H7 (cell line): ENCODE results near the gene HAP1. TPM values are rescaled to one million over a fixed set of nuclear protein-coding genes. Genes with fewer than 3 reads are reported as not detected.

Experiments used
- DNase-seq: peaks from one replicate; pipeline ENCODE4 v3.0.0; 2012
- H3K27me3 ChIP-seq: 2 replicates; pipeline ENCODE4 v1.6.0; 2011; ENCODE audit warnings: mild to moderate bottlenecking, low read length; ENCODE audit not compliant: control insufficient read depth, insufficient read depth
- H3K36me3 ChIP-seq: replicated peaks from 2 replicates; pipeline ENCODE4 v1.5.1; 2011; ENCODE audit warnings: low read length; ENCODE audit not compliant: control insufficient read depth, insufficient read depth
- H3K4me3 ChIP-seq: 2 replicates; pipeline ENCODE4 v1.5.1; 2011; ENCODE audit warnings: low read depth, mild to moderate bottlenecking, control low read depth, low read length, moderate library complexity; ENCODE audit not compliant: insufficient read depth
- total RNA-seq: library from RNA; depleted of rRNA; stranded (reverse); fragments of >200 nt; shearing (Covaris generic); gene quantifications from 2 replicates; pipeline ENCODE4 v1.2.3, GENCODE V29; 2014

Gene HAP1
- total RNA-seq, 1 experiment from 2014 or later, result 0.28 TPM

DNA sequence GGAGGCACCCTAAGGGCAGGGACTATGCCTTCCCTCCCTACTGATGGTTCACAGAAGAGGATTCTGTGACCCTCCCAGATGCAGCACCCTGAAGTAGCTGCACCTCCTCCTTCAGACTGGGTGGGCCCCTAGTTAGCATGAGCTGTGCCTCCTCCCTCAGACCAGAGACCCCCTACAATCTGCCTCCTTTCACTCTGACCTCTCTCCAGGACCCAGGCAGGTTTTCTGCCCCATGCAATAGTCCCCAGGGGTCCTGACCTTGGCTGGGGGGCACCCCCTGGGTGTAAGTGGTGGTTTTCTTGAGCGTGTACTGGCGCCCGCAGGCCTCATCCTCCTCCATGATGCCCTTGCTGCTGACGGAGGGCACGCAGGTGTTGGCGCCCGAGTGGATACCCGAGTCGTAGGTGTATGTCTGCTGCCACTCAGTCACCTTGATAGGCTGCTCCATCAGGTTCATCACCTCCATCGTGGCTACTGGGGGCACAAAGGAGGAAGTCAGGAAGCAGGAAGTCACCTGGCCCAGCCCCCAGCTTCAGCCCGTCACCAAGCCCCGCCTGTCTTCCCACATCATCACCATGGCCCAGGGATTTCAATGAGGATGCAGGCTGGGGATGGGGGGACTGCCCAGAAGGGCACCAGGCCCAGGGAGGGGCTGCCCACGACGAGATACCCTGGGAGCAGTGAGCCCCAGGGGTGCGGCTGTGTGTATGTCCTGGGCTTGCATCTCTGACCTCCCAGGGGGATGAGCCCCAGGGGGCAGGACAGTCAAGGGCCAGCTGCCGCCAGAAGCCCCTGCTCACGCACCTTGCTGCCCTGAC, 37.2 kb upstream of the HAP1 start:
- H3K4me3 ChIP-seq, result no peak overlapping the region
- no peaks in the 10 kb centered on the region for H3K27me3 ChIP-seq
- DNase-seq, result no peak
- peaks cover 12% of the 10 kb centered on the region for H3K36me3 ChIP-seq

GRCh38 chr17:41769985-41770384, 35.5 kb upstream of the HAP1 start:
- Histone ChIP-seq H3K4me3 (no peak overlapping the region), H3K27me3 (no peaks in the 10 kb centered on the region), H3K36me3 (peaks cover 13% of the 10 kb centered on the region)
- DNase-seq, result no peak

- peaks cover 17% of the 10 kb centered on the region for H3K36me3 ChIP-seq
These were observed 35.0 kb upstream of the HAP1 start for GRCh38 chr17:41769346-41769862.

DNA sequence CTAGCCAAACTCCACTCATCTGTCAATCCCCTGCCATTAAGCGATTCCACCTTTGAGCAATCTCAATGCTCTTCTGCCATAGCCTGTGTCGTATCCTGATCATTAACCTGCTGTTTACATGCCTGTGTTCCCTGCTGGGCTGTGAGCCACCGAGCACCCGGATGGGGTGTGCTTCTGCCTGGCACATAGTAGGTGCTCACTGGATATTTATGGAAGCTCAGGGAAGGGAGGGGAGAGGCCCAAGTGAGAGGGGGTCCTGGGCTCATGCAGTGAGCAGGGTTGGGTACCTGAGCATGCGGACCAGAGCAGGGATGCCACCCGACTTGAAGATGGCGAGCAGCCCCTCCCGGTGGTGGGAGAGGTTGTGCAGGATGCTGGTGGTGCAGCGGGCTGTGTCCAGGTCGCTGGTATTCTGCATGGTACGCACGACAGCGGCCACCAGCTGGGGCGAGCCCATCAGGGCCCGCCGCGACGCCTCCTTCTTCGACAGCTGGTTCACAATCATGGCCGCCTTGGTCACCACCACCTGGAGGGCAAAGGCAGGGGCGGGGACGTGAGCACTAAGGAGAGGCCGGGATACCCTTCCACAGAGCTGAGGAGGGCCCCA, 34.3 kb upstream of the HAP1 start:
- peak; percentile 56 for DNase-seq
- H3K36me3 ChIP-seq, result peaks cover 17% of the 10 kb centered on the region

More at GRCh38 chr17:41769346-41769862, 35.0 kb upstream of the HAP1 start:
- peak; percentile 44 for DNase-seq
- no peak overlapping the region for H3K4me3 ChIP-seq
- H3K27me3 ChIP-seq, result no peaks in the 10 kb centered on the region

GRCh38 chr17:41767324-41768042, 33.0 kb upstream of the HAP1 start:
- Histone ChIP-seq H3K27me3 (no peaks in the 10 kb centered on the region), H3K36me3 (peaks cover 28% of the 10 kb centered on the region), H3K4me3 (no peak overlapping the region)
- no peak for DNase-seq

More for the DNA sequence above, 34.3 kb upstream of the HAP1 start:
- Histone ChIP-seq H3K27me3 (no peaks in the 10 kb centered on the region), H3K4me3 (no peak overlapping the region)

GRCh38 chr17:41766135-41766534, 31.7 kb upstream of the HAP1 start:
- peaks cover 29% of the 10 kb centered on the region for H3K36me3 ChIP-seq
- H3K4me3 ChIP-seq, result no peak overlapping the region
- no peaks in the 10 kb centered on the region for H3K27me3 ChIP-seq
- no peak for DNase-seq

DNA sequence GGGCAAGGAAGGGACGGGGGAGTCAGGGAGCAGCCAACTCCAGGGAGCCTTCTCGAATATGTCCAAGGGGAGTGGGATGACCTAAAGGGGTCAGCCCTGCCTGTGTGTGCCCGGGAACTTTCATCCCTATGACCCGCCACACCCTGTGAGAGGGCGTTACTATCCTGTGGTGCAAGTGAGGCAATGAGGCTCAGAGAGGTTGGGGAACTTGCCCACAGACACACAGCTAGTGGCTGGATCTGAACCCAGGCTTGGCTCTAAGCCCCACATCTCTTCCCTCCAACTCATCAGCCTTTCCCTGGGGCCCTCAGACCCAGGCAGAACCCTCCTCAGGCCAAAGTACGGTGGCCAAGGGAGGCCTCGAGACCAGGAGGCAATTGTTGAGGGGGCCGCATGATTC, 28.9 kb upstream of the HAP1 start:
- DNase-seq, result no peak
- H3K27me3 ChIP-seq, result no peaks in the 10 kb centered on the region
- H3K36me3 ChIP-seq, result peaks cover 32% of the 10 kb centered on the region
- no peak overlapping the region for H3K4me3 ChIP-seq

- no peak for DNase-seq
- no peak overlapping the region for H3K4me3 ChIP-seq
- H3K36me3 ChIP-seq, result peaks cover 34% of the 10 kb centered on the region
- no peaks in the 10 kb centered on the region for H3K27me3 ChIP-seq
These were observed 28.4 kb upstream of the HAP1 start for GRCh38 chr17:41762841-41763240.

DNA sequence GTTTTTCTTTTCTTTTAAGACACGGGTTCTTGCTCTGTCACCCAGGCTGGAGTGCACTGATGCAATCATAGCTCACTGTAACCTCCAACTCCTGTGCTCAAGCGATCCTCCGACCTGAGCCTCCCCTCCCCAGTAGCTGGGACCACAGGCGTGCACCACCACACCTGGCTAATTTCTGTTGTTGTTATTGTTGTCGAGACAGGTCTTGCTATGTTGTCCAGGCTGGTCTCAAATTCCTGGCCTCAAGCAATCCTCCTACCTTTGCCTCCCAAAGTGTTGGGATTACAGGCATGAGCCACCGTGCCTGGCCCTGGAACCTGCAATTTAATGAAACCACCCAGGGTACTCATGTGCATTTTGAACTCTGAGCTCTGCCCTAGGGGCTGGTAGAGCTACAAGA, 27.9 kb upstream of the HAP1 start:
- DNase-seq, result no peak
- H3K27me3 ChIP-seq, result no peaks in the 10 kb centered on the region
- no peak overlapping the region for H3K4me3 ChIP-seq
- H3K36me3 ChIP-seq, result peaks cover 32% of the 10 kb centered on the region

DNA sequence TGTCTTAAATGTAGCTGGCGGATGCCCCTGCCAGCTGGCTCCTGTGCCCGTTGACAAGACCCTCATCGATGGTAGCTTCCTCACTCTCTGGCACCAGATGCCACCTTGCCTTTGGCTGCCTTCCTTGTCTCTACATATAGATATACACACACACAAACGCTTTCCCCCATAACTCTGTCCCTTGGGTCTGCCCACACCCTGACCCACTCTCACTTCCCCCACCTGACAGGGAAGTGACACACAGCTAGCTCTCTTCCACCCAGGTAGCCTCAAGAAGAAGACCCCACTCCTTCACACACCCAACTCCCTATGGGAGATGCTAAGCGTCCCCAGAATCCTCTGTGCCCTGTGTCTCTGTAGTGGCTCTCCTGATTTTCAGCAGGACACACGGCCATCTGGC, 26.4 kb upstream of the HAP1 start:
- Histone ChIP-seq H3K4me3 (no peak overlapping the region), H3K36me3 (peaks cover 34% of the 10 kb centered on the region), H3K27me3 (no peaks in the 10 kb centered on the region)
- DNase-seq, result no peak

- DNase-seq, result no peak
- no peak overlapping the region for H3K4me3 ChIP-seq
- no peaks in the 10 kb centered on the region for H3K27me3 ChIP-seq
- peaks cover 28% of the 10 kb centered on the region for H3K36me3 ChIP-seq
These were observed 24.2 kb upstream of the HAP1 start for GRCh38 chr17:41758601-41759000.

DNA sequence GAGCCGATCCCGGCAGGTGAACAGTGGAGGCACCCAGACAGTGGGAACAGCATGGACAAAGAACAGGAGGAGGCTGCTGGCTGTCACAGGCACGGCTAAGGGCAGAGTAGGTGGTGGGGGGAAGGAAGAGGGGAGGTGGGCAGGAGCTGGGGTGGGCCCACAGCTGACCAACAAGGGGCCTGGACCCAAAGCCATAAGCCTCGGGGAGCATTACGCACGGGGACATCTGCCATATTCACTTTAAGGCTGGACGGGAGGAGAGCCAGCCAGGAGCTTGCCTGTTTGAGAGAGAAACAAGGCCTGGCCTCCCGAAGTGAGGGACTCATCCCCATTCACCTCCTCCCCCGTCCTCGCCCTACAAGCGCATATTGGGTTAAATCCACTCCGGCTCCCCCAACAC, 19.6 kb upstream of the HAP1 start:
- Histone ChIP-seq H3K36me3 (peaks cover 8% of the 10 kb centered on the region), H3K4me3 (no peak overlapping the region), H3K27me3 (no peaks in the 10 kb centered on the region)
- DNase-seq, result no peak

- no peak for DNase-seq
- Histone ChIP-seq H3K4me3 (no peak overlapping the region), H3K27me3 (no peaks in the 10 kb centered on the region), H3K36me3 (no peaks in the 10 kb centered on the region; the same call in 1 of the 2 replicates)
These were observed 16.8 kb upstream of the HAP1 start for GRCh38 chr17:41751288-41751687.

GRCh38 chr17:41750862-41751261, 16.4 kb upstream of the HAP1 start:
- Histone ChIP-seq H3K36me3 (no peaks in the 10 kb centered on the region; the same call in 1 of the 2 replicates), H3K4me3 (no peak overlapping the region), H3K27me3 (no peaks in the 10 kb centered on the region)
- DNase-seq, result no peak
